HG03575 (cell line): ENCODE measurements around the gene ABCC9.
"Not testable (repeated sequence)": the region's sequence is repeated elsewhere in the genome, so short reads cannot be mapped to it uniquely, and the experiment has no call there.

Experiments used
- ATAC-seq: cut with Tn5 transposase; IDR thresholded peaks from one replicate; pipeline ENCODE4 v1.9.1; 2021; ENCODE audit not compliant: unreplicated experiment, insufficient number of reproducible peaks, low FRiP score; ENCODE audit errors: extremely low read depth

Gene ABCC9

DNA sequence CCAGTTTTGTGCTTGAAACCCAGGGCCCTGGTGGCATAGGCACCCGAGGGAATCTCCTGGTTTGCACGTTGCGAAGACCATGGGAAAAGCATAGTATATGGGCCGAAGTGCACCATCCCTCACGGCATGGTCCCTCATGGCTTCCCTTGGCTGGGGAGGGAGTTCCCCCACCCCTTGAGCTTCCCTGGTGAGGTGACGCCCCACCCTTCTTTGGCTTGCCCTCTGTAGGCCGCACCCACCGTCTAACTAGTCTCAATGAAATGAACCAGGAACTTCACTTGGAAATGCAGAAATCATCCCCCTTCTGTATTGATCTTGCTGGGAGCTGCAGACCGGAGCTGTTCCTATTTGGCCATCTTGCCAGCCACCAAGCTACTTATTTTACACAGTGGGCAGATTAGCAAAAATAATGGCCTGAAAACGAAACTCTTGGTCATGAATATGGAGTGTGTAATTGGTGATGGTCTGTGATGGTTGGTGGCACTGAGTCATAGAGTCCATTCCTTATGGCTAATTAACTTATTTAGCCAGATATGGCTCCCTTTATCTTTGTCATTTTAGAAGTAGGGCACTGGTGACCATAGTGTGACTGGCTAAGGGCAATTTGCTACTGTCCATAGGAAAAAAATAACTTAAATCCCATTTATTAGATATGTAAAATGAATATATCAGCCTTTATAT, 145.4 kb downstream of the ABCC9 start:
- ATAC-seq = no peak

- not testable (repeated sequence) for ATAC-seq
Observed at GRCh38 chr12:21794807-21795595, 146.2 kb downstream of the ABCC9 start.

DNA sequence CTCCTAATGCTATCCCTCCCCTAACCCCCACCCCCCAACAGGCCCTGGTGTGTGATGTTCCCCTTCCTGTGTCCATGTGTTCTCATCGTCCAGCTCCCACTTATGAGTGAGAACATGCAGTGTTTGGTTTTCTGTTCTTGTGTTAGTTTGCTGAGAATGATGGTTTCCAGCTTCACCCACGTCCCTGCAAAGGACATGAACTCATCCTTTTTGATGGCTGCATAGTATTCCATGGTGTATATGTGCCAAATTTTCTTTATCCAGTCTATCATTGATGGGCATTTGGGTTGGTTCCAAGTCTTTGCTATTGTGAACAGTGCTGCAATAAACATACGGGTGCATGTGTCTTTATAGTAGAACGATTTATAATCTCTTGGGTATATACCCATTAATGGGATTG, 151.5 kb downstream of the ABCC9 start:
- ATAC-seq = not testable (repeated sequence)

DNA sequence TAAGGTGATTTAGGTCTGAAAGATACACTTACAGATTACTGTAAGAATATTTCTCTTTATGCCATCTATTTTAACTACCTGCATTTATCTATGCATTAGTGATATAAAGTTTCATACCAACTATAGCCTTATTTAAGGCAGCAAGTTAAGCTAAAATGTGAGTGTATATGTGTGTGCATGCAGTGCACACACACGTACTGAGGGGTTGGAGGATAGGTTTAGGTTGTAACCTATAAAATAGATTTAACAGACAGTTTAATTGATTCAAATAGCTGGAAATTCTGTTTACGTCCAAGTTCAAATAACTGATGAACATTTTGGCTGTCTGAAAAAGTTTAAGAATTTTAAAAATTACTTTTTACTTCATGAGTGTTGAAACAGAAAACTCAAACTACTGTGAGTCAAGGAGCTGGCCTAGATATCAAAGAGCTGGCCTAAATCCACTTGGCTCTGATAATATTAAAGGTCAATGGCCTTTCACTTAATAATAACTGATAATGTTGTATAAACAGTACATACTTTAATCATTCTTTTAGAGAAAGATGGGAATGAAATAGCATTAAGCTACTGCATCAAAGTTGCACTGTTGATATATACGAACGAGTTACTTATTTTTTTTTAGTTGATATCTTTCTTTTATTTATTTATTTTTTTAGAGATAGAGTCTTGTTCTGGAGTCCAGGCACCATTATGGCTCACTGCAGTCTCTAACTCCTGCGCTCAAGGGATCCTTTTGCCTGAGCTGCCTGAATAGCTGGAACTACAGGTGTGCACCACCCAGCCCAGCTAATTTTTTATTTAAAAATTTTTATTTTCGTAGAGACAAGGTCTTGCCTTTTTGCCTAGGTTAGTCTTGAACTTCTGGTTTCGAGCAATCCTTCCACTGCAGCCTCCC, 152.9 kb downstream of the ABCC9 start:
- ATAC-seq = no peak

DNA sequence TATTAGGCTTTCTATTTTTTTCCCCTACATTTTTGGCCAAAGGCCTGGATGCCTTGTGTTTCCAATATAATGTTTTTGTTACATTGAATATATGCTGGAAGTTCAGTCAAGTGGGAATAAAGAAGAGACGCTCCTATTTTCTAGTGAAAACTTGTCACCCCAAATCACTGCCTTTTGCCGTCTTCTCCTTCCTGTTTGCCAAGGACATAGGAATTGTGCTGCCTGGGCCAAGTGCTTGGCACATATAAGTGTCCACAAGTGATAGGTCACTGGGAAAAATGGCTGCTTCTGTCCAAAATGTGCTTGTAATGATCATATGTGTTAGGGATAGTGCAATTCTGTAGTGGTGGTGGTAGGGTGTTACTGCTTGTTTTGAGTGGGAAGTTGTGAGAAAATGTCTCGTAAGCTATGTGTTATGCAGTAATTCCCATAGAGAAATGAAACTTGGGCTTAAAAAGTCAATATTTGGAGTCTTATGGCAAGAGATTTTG, 155.1 kb downstream of the ABCC9 start:
- no peak for ATAC-seq

DNA sequence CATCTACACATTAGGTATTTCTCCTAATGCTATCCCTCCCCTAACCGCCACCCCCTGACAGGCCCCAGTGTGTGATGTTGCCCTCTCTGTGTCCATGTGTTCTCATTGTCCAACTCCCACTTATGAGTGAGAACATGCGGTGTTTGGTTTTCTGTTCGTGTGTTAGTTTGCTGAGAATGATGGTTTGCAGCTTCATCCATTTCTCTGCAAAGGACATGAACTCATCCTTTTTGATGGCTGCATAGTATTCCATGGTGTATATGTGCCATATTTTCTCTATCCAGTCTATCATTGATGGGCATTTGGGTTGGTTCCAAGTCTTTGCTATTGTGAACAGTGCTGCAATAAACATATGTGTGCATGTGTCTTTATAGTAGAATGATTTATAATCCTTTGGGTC, 158.5 kb downstream of the ABCC9 start:
- not testable (repeated sequence) for ATAC-seq

DNA sequence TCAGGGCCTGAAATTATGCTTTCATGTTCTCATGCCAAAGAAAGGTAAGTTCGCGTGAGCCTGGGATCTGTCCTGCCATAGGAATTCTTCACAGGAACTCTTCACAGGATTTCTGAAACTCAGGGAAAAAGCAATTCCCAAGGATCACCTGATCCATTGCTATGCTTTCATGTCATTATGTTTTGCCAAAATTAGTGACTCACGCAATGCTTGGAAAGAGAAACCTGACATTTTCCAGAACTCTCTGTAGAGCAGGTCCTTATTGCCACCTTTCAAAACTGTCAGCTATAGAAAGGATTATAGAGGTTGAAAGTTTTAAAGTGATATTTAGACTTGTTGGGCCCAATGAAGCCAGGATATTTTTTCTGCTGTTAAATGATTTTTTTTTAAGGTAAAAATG, 160.4 kb downstream of the ABCC9 start:
- no peak for ATAC-seq

DNA sequence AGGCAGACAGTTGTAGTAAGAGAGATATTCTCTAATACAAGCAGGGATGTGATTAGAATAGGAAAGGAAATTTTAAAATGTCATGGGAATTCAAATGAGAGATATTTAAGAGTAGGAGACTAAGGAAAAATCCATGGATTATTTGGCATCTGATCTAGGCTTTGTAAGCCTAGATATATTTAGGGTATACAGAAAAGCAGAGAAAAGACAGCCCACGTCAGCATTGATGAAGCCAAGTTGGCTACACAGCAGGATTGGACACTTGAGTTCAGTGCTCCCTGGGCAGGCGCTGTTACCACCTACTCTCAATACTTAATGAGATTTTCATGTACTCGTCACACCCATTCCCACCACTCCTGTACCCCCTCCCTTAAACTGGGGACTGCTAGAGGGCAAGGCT, 165.1 kb downstream of the ABCC9 start:
- no peak for ATAC-seq

GRCh38 chr12:21775133-21775820, 165.9 kb downstream of the ABCC9 start:
- no peak for ATAC-seq

DNA sequence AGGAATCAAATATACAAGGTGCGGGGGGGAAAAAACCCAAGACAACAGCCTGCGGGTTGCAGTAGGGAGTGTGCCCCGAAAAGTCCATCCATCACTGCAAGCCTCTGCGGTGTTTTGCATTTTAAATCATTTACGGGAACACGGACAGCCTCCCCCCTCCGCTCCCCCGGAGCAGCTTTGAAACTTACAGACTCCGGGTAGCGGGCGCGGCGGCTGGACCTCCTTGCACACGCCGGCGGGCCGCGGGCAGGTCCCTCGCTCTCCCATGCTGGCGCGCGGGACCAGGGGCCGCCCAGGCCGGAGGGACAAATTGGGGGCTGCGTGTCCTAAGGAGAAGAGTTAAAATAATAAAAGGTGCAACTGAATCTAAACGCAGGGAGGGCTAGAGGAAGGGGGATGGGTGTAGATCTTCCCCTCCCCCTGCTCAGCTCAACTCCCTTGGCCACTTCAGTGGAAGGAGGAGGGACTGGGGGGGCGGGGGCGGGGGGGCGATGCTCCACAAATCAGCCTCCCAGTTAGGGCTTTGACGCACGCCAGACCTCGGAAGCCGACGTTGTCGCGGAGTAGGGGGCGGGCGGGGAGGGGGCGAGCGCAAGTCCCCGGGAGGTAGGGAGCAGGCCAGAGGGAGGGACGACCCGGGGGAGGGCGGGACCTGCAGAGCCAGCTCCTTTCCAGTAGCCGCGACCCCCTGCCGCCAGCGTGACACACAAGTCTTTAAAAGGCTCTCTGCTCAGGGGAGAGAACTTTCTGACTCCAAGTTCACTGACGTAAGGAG, 166.7 kb downstream of the ABCC9 start, which contains the start of gene KCNJ8:
Gene KCNJ8 (minus strand): TSS at position 349 of the 775 bp plus-strand sequence. CDS start 1,090 bp downstream, outside the sequence.
- ATAC-seq = no peak

DNA sequence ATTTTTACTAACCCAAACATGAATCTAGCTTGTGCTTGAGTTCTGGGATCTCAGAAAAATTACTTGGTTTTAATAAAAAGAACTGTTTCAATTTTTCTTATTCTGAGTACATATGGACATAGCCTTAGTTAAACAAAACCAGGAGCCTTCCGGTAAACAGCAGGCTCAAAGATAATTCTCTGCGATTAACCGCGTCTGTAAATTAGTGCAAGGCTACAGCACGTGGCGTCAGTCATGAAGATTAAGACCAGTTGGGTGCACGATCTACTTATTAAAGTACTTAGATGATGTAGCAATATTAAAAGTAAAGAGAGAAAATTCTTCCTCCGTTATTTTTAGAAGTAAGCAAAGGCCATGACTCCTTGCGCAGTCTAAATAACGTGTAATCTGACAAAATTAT, 167.4 kb downstream of the ABCC9 start:
- ATAC-seq = no peak

GRCh38 chr12:21773263-21773741, 167.9 kb downstream of the ABCC9 start:
- no peak for ATAC-seq

DNA sequence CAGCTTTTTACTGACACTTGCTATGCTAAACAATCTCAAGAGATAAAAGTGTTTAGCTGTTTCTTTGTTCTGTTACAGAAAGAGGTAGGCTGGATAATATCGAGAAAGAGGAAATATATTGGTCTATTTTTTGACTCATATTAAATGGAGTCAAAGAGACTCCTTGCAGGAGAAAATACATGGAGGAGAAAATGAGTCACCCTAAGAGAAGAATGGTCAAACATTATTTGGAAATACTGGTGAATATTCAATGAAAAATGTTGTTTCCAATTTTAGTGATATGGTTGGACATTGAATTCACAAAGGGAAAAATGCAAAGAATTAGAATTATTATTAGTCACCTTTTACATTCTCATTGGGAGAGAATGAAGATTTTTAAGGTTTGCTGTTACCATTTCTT, 169.9 kb downstream of the ABCC9 start:
- no peak for ATAC-seq

GRCh38 chr12:21769307-21769706, 171.9 kb downstream of the ABCC9 start:
- ATAC-seq = no peak

DNA sequence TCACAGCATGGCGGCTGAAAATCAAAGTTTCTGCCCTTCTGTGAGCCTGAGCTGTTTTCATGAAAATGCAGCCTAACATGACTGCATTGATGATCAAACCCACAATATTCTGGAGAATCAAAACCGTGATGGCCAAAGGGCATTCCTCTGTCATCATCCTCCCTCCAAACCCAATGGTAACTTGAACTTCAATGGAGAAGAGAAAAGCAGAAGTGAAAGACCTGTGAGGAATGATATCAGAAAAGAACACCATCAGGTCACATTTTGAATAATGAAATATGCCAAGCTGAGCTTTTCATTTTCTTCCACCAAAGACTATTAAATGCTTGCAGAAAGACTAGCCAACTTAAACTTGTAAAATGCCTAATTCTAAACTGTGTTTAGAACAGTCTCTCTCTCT, 174.8 kb downstream of the ABCC9 start:
- ATAC-seq = no peak

GRCh38 chr12:21764950-21765349, 176.3 kb downstream of the ABCC9 start:
- ATAC-seq = no peak

GRCh38 chr12:21764065-21764464, 177.2 kb downstream of the ABCC9 start:
- ATAC-seq = no peak

- no peak for ATAC-seq
Observed at GRCh38 chr12:21763531-21763930, 177.7 kb downstream of the ABCC9 start.
